Activated T-cell treated with anti-CD3 and anti-CD28 coated beads, Interleukin-2, amount 50 U/mL, for 1 hour (primary cell): ENCODE data around the gene RNU6-1.
A peak's percentile ranks its signal among the peaks of the same experiment; 100 is the strongest.

Experiments
- DNase-seq: peaks from one replicate; pipeline ENCODE4 v3.0.0-alpha.2; 2020

The RNU6-1 gene

DNA sequence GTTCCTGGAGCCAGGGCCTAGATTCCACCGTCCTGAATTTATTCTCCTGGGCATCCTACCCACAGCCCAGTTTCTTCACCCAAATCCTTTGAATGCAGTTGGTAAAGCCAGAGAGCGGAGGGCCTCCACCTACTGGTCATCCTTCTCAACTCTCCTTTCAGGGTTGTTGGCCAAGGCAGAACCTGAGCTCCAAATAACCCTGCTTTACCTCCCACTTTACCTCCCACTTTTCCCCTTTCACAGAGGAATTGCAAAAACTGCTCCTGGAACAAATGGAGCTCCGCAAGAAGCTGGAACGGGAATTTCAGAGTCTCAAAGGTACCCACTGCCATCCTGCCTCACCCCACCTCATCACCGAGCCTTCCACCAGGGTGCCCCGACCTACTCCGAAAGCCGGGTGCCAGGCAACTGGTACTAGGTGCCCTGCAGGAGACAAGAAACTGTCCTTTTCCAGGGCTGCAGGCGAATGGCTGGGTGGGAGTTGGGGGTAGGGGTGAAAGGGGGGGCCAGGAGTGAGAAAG lies 7.8 kb downstream of the RNU6-1 start:
- DNase-seq = no peak

DNA sequence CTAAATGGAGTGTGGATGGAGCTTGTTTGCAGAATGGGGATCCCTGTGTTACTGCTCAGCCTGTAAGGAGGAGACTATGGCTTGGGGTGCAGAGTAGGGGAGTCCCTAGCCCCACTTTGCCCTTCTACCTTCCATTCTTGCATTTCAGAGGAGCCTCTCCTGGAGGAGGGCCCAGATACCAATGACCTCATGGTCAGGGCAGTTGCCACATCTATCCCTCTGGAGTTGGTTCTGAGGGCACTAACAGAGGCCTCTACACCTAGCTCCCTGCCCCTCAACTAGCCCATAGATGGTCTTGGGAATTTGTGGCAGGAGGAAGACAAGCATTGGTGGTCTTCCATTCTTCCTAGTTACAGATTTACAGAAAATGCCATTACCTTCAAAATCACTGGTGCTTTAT lies 8.5 kb downstream of the RNU6-1 start:
- DNase-seq = no peak

DNA sequence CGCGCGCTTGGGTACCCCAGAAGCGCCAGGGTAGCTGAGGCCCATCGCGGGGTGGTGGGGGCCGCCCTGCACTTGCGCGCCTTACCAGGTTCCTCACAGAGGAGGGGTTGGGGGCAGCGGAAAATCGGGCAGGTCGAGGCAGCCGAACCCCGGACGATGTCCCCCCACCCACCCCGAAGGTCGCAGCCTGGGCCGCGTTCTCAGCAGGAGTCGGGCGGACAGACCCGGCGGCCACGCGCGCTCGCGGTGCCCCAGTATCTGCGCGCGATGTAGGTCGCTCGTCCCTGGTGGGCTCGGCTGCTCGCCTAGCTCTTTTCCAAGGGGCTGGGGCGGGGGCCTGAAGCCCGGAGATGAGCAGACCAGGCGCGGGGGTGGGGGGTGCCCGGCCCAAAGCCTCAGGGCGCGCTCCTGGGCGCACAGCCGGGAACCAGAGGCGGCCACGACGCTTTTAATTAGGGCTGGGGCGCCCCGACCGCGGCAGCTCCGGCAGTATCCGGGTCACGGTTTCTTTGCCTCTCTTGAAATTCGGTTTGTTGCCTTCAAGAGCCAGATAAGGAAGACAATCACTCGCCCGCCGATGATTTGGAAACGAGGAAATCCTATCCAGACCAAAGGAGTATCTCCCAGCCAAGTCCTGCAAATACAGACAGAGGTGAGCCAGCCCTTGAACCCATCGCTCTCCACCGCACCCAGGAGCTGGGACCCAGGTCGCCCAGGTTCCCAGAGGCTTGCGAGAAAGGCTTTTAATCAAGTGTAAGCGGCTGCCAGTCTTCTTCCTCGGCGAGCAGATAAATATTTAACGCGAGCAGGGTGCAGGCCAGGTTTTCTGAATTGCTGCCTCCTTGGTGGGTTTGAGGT lies 10.0 kb downstream of the RNU6-1 start:
- DNase-seq = no peak

DNA sequence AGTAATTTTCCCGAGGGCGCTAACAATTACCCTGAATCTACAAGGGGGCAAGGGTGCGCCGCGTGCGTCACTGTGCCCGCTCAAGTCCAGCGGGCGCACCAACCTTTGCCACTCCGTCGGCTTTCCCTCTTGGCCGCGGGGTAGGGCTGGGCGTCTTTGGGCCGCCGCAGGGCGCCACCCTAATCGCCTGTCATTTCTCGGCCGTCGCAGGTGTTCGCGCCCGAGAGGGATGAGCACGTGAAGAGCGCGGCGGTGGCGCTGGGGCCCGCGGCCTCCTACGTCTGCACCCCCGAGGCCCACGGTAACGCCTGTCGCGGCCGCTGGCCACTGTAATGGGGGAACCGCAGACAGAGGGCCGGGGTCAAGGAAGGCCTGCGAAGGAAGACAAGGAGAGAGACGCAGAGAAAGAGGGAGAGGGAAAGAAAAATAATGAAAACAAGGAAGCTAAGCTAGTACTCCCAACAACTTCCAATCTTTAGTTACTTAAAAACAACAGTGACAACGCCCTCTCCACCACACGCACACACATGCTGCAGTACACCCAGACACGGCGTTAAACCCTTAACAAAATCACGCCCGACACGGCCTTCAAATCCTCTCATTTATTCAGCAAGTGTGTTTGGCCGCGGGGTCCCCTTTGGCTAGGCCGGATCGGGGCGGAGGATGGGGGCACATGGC lies 10.7 kb downstream of the RNU6-1 start:
- DNase-seq = peak; percentile 21

DNA sequence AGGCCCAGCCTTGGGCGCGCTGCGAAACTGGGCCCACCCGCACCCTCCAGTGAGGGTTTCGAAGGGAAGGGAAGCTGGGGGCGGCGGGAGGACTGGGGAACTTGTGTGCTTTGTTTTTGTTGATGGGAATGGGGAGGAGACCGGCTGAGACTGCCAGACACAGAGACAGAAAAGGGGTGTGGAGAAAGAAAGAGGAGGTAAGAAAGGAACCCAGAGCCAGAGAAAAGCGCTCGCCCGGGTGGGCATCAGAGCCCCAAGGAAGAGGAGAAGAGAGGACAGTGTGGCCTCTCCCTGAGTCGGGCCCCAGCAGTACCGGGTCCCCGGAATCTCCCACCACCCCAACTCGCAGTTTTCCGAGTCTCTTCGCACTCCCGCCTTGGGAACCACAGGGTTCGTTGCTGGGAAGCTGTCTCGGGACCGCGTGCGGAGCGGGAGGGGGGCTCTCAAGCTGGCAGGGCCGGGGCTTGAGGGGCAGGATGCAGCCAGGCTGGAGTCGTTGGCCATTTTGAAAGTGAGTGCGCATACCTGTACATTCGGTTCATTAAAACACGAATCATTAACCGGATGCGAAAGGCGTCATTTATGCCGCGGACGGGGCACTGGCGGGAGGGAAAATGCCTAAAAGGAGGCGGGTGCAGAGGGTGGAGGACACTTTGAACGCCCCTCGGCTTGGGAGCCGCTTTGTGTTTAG lies 11.4 kb downstream of the RNU6-1 start:
- no peak for DNase-seq

DNA sequence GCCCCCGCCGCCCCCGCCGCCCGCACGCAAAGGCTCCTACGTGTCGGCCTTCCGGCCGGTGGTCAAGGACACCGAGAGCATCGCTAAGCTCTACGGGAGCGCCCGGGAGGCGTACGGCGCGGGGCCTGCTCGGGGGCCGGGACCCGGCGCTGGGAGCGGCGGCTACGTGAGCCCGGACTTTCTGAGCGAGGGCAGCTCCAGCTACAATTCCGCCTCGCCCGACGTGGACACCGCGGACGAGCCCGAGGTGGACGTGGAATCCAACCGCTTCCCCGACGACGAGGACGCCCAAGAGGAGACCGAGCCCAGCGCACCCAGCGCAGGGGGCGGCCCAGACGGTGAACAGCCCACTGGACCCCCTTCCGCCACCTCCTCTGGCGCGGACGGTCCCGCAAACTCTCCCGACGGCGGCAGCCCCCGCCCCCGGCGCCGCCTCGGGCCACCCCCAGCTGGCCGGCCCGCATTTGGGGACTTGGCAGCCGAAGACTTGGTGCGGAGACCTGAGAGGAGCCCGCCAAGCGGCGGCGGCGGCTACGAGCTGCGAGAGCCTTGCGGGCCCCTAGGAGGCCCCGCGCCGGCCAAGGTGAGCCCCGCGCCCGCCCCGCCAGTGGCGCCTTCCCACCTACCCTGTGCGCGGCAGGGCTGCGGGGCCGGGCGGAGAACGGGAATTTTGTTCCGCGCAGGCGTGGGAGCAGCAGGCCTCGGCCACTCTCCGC lies 12.1 kb downstream of the RNU6-1 start:
- peak; percentile 25 for DNase-seq

DNA sequence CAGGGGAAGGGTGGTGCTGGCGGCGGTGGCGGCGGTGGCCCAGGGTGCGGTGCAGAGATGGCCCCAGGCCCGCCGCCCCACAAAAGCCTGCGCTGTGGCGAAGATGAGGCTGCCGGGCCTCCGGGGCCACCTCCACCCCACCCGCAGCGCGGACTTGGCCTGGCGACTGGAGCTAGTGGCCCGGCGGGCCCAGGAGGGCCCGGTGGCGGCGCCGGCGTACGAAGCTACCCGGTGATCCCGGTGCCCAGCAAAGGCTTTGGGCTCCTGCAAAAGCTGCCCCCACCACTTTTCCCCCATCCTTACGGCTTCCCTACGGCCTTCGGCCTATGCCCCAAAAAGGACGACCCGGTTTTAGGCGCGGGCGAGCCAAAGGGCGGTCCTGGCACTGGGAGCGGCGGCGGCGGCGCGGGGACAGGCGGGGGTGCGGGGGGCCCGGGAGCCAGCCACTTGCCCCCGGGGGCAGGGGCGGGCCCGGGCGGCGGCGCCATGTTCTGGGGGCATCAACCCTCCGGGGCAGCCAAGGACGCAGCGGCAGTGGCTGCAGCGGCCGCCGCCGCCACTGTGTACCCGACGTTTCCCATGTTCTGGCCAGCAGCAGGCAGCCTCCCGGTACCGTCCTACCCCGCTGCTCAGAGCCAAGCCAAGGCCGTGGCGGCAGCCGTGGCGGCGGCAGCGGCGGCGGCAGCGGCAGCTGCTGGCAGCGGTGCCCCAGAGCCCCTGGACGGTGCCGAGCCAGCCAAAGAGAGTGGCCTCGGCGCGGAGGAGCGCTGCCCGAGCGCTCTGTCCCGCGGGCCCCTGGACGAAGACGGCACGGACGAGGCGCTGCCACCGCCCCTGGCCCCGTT lies 12.9 kb downstream of the RNU6-1 start:
- no peak for DNase-seq

DNA sequence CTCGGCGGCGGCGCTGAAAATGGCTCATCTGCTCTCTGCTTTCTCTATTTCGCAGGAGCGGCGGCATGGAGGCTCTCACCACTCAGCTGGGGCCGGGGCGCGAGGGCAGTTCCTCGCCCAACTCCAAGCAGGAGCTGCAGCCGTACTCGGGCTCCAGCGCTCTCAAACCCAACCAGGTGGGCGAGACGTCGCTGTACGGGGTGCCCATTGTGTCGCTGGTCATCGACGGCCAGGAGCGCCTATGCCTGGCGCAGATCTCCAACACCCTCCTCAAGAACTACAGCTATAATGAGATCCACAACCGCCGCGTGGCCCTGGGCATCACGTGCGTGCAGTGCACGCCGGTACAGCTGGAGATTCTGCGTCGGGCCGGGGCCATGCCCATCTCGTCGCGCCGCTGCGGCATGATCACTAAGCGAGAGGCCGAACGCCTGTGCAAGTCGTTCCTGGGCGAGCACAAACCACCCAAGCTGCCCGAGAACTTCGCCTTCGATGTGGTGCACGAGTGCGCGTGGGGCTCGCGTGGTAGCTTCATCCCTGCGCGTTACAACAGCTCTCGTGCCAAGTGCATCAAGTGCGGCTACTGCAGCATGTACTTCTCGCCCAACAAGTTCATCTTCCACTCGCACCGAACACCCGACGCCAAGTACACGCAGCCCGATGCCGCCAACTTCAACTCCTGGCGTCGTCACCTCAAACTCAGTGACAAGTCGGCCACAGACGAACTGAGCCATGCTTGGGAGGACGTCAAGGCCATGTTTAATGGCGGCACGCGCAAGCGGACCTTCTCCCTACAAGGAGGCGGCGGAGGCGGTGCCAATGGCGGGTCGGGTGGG lies 13.7 kb downstream of the RNU6-1 start:
- DNase-seq = no peak

DNA sequence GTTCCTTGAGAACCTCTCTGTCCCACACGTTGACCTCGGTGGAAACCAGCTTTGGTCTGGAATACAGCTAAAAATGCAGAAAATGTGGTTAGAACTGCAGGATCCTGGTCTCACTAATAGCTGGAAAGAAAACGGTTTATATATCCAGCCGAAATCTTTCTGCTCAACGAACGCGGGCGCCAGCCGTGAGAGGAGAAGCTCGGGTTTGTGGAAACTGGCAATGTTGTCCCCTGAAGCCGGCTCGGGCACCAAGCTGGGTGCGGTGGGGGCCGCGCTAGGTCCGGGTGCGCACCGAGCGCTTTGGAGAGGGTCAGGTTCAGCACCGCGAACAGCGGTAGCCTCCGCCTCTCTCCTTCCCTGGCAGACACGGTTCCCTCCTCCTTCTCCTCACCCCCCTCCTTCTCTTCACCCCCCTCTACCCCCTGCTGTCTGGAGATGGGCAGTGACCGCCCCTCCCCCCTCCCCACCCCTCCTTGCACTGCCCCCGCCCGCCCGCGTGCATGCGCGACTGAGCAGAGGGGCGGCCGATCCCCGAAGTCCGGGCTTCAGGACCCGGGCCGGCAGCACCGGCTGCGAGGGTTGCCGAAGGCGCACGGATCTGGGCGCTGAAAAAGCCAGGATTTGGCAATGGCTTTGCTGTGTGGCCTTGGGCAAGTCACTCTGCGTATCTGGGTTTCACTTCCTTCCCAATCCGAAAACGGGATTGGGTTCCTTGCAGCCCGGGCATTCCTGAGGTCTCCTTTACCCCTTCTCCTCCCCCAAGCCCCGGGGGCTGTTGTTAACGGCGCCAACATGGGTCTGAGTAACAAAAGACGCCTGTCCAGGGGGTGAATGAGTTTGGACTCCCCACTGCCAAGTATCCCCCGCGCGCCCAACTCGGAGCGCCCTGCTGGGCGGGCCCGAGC lies 14.6 kb downstream of the RNU6-1 start, which contains the start of gene SKOR1:
SKOR1 (plus strand) TSS at position 534 of the 905 bp plus-strand sequence; CDS start at position 628, 94 bp downstream.
- peak; percentile 32 for DNase-seq

DNA sequence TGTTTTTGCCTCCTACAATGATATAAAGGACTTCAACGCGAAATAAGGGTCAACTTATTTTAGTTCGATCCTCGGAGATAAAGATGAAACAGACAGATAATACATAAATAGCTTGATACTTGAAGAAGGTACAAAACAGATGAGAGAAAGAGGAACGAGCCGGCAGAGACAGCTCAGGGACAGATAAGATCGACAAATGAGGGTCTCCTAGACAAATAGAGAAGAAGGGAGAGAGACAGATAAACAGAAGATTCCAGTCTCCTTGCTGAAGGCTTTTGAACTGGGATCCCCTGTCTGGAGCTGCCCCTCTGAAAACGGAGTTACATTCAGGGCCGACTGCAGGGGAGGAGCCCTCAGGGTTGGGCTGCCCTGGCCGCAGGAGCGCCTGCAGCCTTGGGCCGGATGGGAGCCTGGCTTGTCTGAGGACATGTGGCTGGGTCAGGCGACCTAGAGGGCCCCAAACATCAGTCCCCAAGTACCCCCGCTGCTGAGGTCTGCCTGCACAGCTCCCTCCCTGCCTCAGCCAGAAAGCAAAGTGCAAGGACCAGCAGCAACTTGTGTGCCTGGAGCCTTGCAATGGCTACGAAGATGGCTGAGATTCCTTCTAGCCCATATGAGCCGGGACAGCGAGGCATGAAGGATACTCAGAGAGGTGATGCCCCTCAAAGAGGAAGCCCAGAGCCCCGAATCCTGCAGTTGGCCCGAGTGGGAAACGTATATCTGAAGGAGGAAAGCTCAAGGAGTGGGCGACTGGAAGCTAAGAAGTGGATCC lies 15.5 kb downstream of the RNU6-1 start:
- no peak for DNase-seq

DNA sequence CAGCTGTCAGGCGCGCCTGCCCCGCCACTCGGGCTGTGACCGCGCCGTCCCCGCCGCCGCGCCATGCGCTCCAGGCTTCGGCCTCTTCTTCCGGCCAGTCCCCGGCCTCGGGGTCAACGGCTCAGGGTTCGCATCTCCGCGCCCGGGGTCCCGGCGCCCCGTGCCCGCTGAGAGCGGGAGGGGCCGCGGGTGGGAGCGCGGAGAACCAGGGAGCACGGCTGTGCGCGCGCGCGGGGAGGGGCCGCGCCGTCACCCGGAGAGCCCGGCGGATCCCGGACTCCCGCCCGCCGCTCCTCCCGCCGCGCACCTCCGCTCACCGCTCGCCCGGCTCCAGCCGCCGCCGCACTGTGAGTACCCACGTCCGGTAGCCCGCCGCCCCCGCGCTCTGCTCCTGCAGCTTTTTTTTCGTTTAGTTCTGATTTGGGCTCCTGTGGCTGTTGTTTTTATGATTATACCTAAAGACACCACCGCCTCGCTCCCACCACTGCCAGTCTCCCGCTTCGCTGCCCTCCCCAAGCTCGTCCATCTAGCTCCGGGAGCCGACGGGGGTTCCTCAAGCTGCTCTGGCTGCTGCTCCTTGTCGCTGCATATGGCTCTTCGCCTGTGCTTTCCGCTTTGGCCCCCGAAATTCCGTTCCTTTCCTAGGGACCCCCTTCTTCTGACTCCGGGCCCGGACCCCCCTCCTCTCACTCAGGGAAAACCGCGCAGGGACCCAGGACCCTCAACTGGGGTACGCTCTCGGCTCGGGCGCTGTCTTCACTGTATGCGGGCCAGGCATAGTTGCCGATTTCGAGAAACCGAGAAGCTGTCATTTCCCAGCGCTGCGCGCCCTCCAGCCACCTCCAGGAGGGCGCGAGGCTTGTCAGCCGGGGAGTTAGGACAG lies 16.3 kb downstream of the RNU6-1 start:
- no peak for DNase-seq

DNA sequence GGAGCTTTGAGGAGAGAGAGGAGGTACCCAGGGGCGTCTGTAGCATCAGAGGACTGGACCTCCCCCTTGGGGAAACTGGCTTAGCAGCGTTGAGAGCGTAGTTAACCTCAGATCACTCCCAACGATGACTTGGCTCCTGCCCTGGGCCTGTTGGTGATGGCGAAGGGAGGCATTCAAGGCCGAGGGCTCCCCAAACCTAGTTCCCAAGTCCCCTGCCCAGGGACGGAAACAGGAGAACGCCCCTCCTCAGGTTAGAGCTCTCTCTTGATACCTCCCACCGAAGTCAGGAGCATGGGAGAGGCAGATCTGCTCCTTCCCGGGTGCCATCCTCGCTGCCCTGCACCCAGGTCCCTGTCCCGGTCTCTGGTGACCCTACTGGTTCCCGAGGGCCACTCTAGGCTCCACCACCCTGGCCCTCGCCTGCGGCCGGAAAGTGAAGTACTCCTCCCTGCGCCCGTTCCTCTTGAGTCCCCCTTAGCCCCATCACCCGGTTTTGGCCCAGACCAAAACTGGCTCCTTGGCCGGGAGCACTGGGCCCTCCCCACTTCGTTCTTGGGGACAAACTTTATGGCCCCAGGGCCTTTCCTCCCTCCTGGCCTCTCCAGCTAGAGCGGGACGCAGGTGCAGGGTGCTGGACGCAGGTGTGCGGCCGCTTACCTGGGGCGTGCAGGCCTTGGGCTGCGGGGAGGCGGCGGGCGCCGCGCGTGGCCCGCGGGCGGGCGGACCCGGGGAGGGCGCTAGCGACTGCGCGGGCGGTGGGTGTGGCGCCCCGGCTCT lies 17.1 kb downstream of the RNU6-1 start:
- DNase-seq = no peak

DNA sequence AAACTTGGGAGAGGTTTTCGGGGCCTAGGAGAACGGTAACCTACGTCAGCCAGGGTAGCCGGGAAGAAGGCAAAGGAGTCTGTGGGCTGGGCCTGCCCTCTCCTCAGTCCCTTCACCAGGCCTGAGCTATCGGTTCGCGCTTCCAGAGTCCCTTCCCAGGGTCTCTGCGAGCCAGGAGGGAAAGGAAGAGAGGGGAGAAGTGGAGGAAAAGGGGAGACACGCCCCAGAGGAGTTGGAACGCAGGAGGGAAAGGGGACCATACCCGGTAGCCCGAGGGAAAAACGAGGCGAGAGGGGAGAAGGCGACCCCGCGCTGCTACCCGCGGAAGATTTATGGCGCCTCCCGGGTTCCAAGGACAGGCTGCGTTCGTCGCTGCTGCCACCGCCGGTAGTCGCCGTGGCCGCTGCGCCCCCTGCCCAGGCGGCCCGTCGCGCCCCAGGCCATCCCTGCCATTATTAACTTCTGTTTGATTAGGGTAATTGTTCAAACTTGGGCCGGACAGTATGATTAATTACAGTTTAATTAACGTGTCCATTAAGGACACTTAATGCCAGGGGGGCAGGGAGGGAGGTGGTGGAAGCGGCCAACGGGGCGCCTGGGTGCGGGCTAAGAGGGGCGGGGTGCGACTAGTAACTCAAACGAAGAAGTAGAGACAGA lies 17.9 kb downstream of the RNU6-1 start:
- no peak for DNase-seq

DNA sequence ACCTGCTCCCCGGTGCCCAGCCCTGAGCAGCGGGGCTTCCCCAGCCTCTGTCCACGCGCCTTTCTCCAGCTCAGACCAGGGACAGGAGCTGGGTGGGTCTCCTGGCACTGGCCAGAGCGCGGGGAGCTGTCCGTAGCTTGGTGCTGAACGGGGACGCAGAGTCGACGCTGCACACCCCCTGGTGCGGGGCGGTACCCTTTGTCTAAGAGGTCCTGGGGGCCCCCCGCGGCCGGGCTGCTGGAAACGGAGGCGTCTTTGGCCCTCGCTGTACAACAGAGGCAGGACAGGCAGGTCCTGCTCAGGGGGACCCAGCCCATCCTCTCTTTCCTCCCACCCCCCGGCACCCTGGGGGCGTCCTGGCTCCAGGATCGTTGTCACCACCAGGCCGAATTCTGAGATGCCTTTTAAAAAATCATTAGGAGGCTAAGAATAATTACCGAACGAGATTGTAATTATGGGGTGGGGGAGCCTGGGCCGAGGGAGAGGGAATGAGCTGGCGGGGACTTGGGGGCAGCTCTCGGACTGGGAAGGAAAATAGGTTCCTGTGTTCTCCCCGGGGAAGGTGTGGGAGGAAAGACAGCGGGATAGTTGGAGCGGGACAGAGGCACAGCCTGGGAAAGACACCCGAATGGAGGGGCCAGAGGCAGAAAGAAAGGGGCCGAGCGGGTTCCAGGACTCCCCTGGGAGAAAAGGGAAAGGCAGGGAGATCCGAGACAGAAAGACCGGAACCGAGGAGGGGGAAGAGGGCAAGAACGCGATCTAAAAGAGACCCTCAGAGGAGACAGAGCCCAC lies 18.7 kb downstream of the RNU6-1 start:
- DNase-seq = peak; percentile 47
